Hepatocyte (in vitro differentiated cells): ENCODE results near the gene PNMA1. TPM values are rescaled to one million over a fixed set of nuclear protein-coding genes. Genes with fewer than 3 reads are reported as not detected.

ENCODE experiments used
- DNase-seq: peaks from one replicate; pipeline ENCODE4 v3.0.0-alpha.2; 2016; ENCODE audit warnings: low spot score
- H2AFZ ChIP-seq: fragments of 200-600 bp; sonication (generic); 2 replicates; pipeline ENCODE4 v1.6.0; 2016; ENCODE audit warnings: antibody characterized with exemption, mild to moderate bottlenecking
- H3K27ac ChIP-seq: fragments of 200-600 bp; sonication (generic); 2 replicates; pipeline ENCODE4 v1.5.1; 2016; ENCODE audit warnings: mild to moderate bottlenecking
- H3K27me3 ChIP-seq: fragments of 200-600 bp; sonication (generic); 2 replicates; pipeline ENCODE4 v1.6.1; 2016
- H3K36me3 ChIP-seq: fragments of 200-600 bp; sonication (generic); replicated peaks from 2 replicates; pipeline ENCODE4 v1.5.1; 2016; ENCODE audit warnings: low read depth; ENCODE audit not compliant: insufficient read depth
- H3K4me1 ChIP-seq: fragments of 200-600 bp; sonication (generic); 2 replicates; pipeline ENCODE4 v1.5.1; 2016; ENCODE audit warnings: mild to moderate bottlenecking, moderate library complexity; ENCODE audit not compliant: insufficient read depth
- H3K4me2 ChIP-seq: fragments of 200-600 bp; sonication (generic); 2 replicates; pipeline ENCODE4 v1.6.0; 2016
- H3K4me3 ChIP-seq: fragments of 200-600 bp; sonication (generic); 2 replicates; pipeline ENCODE4 v1.5.1; 2016; ENCODE audit warnings: mild to moderate bottlenecking
- H3K79me2 ChIP-seq: fragments of 200-600 bp; sonication (generic); 2 replicates; pipeline ENCODE4 v1.6.0; 2017; ENCODE audit warnings: mild to moderate bottlenecking
- H3K9me2 ChIP-seq: fragments of 200-600 bp; sonication (generic); replicated peaks from 2 replicates; pipeline ENCODE4 v1.6.0; 2017; ENCODE audit warnings: mild to moderate bottlenecking; ENCODE audit not compliant: insufficient read depth
- H3K9me3 ChIP-seq: fragments of 200-600 bp; sonication (generic); 2 replicates; pipeline ENCODE4 v1.5.1; 2016; ENCODE audit warnings: low read depth, mild to moderate bottlenecking
- H4K20me1 ChIP-seq: fragments of 200-600 bp; sonication (generic); 2 replicates; pipeline ENCODE4 v1.6.0; 2016; ENCODE audit warnings: mild to moderate bottlenecking; ENCODE audit not compliant: insufficient read depth, poor library complexity, severe bottlenecking
- CTCF ChIP-seq: fragments of 200-600 bp; sonication (generic); IDR thresholded peaks from 2 replicates; pipeline ENCODE4 v1.5.1; 2016; ENCODE audit warnings: antibody characterized with exemption, mild to moderate bottlenecking; ENCODE audit not compliant: poor library complexity
- EZH2 ChIP-seq: fragments of 200-600 bp; sonication (generic); IDR thresholded peaks from 2 replicates; pipeline ENCODE4 v1.6.1; 2016; ENCODE audit warnings: antibody characterized with exemption, mild to moderate bottlenecking, borderline replicate concordance
- EZH2phosphoT487 ChIP-seq: fragments of 200-600 bp; sonication (generic); IDR thresholded peaks from one replicate; pipeline ENCODE4 v1.6.1; 2018; ENCODE audit warnings: antibody characterized with exemption, mild to moderate bottlenecking, low read depth, moderate library complexity; ENCODE audit not compliant: unreplicated experiment, severe bottlenecking
- WGBS: methylation state at CpG from one replicate; pipeline ENCODE4 v1.1.6; 2016; ENCODE audit warnings: low lambda C conversion rate; ENCODE audit errors: missing lambda C conversion rate; 5-methylcytosine and 5-hydroxymethylcytosine counted together
- polyA plus RNA-seq: library from polyadenylated mRNA; unstranded; fragments of >200 nt; fragmentation: Nextera tagmentation; extraction: Ambion mirVana; gene quantifications from 2 replicates; pipeline ENCODE4 v1.2.1, GENCODE V29; 2016
- total RNA-seq: library from RNA; depleted of rRNA; stranded (reverse); fragments of >200 nt; gene quantifications from 2 replicates; pipeline ENCODE4 v1.2.3, GENCODE V29; 2014

The PNMA1 gene
- total and polyA plus RNA-seq, 2 experiments from 2014 or later: 27.3 to 45.7 TPM

GRCh38 chr14:73748858-73749357 is 34.7 kb upstream of the PNMA1 start:
- Histone ChIP-seq H3K27ac (no peak overlapping the region), H4K20me1 (peaks cover 100% of the 10 kb centered on the region), H3K9me2 (no peaks in the 10 kb centered on the region)

GRCh38 chr14:73747379-73748211 is 33.4 kb upstream of the PNMA1 start:
- H3K4me3 ChIP-seq: no peak overlapping the region
- DNase-seq: peak; percentile 5
- H3K4me2 ChIP-seq: no peak overlapping the region
- H3K27me3 ChIP-seq: no peaks in the 10 kb centered on the region
- WGBS: 70% methylated on average over 9 of the region's 9 CpGs
- no peaks in the 10 kb centered on the region for H3K9me2 ChIP-seq
- peaks cover 77% of the 10 kb centered on the region for H3K4me1 ChIP-seq
- H2AFZ ChIP-seq: no peak overlapping the region
- no peaks in the 10 kb centered on the region for H3K36me3 ChIP-seq
- no peak for TF ChIP-seq CTCF
- no peak for TF ChIP-seq EZH2phosphoT487
- no peak for TF ChIP-seq EZH2
- H3K27ac ChIP-seq: peak overlapping the region; percentile 94
- peaks cover 100% of the 10 kb centered on the region for H4K20me1 ChIP-seq
- H3K9me3 ChIP-seq: no peaks in the 10 kb centered on the region
- H3K79me2 ChIP-seq: peaks cover 100% of the 10 kb centered on the region

More at GRCh38 chr14:73748858-73749357, 34.7 kb upstream of the PNMA1 start:
- no peak for DNase-seq
- no peak overlapping the region for H3K4me2 ChIP-seq
- 95% methylated on average over 6 of the region's 6 CpGs for WGBS
- H3K4me1 ChIP-seq: peaks cover 77% of the 10 kb centered on the region
- H2AFZ ChIP-seq: no peak overlapping the region
- no peak overlapping the region for H3K4me3 ChIP-seq
- no peaks in the 10 kb centered on the region for H3K27me3 ChIP-seq
- H3K36me3 ChIP-seq: no peaks in the 10 kb centered on the region
- H3K9me3 ChIP-seq: no peaks in the 10 kb centered on the region
- peaks cover 99% of the 10 kb centered on the region for H3K79me2 ChIP-seq
- no peak for TF ChIP-seq EZH2phosphoT487
- TF ChIP-seq CTCF: no peak
- no peak for TF ChIP-seq EZH2

- Histone ChIP-seq H3K9me3 (no peaks in the 10 kb centered on the region), H3K36me3 (no peaks in the 10 kb centered on the region), H4K20me1 (peaks cover 100% of the 10 kb centered on the region), H3K4me1 (peaks cover 79% of the 10 kb centered on the region), H3K9me2 (no peaks in the 10 kb centered on the region), H3K27me3 (no peaks in the 10 kb centered on the region), H3K79me2 (peaks cover 100% of the 10 kb centered on the region), H2AFZ (no peak overlapping the region), H3K4me2 (peak overlapping the region; percentile 68), H3K27ac (peak overlapping the region; percentile 94), H3K4me3 (no peak overlapping the region)
- TF ChIP-seq CTCF (peak; percentile 25), EZH2phosphoT487 (no peak)
- 54% methylated on average over 6 of the region's 6 CpGs for WGBS
- peak; percentile 35 for DNase-seq
These were observed 32.6 kb upstream of the PNMA1 start for GRCh38 chr14:73746520-73747378.
